Esophagus (tissue), 2 donors: ENCODE data around the gene KCNG2. TPM values are rescaled to one million over a fixed set of nuclear protein-coding genes. Genes with fewer than 3 reads are reported as not detected.
"Not testable (repeated sequence)": the region's sequence is repeated elsewhere in the genome, so short reads cannot be mapped to it uniquely, and the experiment has no call there.

Experiments used
- H3K27ac ChIP-seq, 2 donors: one replicate each; pipeline ENCODE4 v1.5.1; 2013; ENCODE audit warnings: low read depth in 2 of 2, mild to moderate bottlenecking in 2 of 2, inconsistent platforms in 1 of 2, low read length in 1 of 2, moderate library complexity in 1 of 2
- H3K27me3 ChIP-seq, 2 donors: one replicate each; pipeline ENCODE4 v1.6.1; 2013; ENCODE audit warnings: low read length in 2 of 2, control low read depth in 1 of 2, mild to moderate bottlenecking in 1 of 2; ENCODE audit not compliant: insufficient read depth in 2 of 2, control insufficient read depth in 1 of 2
- H3K36me3 ChIP-seq, 2 donors: one replicate each; pipeline ENCODE4 v1.6.1; 2013; ENCODE audit warnings: low read length in 1 of 2; ENCODE audit not compliant: control insufficient read depth in 2 of 2, insufficient read depth in 2 of 2
- H3K4me1 ChIP-seq, 2 donors: one replicate each; pipeline ENCODE4 v1.6.1; 2013; ENCODE audit warnings: low read length in 1 of 2; ENCODE audit not compliant: control insufficient read depth in 2 of 2, insufficient read depth in 2 of 2
- H3K4me3 ChIP-seq, 2 donors: one replicate each; pipeline ENCODE4 v1.5.1; 2013; ENCODE audit warnings: low read length in 2 of 2, mild to moderate bottlenecking in 2 of 2, low read depth in 1 of 2, moderate library complexity in 1 of 2
- H3K9me3 ChIP-seq, 2 donors: one replicate each; pipeline ENCODE4 v1.6.1; 2013; ENCODE audit warnings: mild to moderate bottlenecking in 2 of 2, low read depth in 1 of 2, low read length in 1 of 2, moderate library complexity in 1 of 2; ENCODE audit not compliant: control insufficient read depth in 2 of 2, insufficient read depth in 1 of 2
- WGBS, 2 donors: extraction: QIAGEN DNeasy Blood & Tissue Kit; methylation state at CpG; one replicate each; pipeline ENCODE4 v1.1.7; 2013; 5-methylcytosine and 5-hydroxymethylcytosine counted together
- polyA plus RNA-seq, 2 donors: library from polyadenylated mRNA; stranded (reverse); fragments of 200-250 nt; gene quantifications; one replicate each; pipeline ENCODE4 v1.2.3, GENCODE V29; 2013
- donor health status: healthy with polysubstance abuse.
- donor health status: Bipolar disorder and iron deficiency.

The KCNG2 gene
- polyA plus RNA-seq, 2 donors = 0.04 TPM; not detected in 1

- no peaks in the 10 kb centered on the region for H3K27me3 ChIP-seq
- peaks cover 0 to 2% of the 10 kb centered on the region in 2 donors for H3K9me3 ChIP-seq
- no peak overlapping the region for H3K27ac ChIP-seq
- no peaks in the 10 kb centered on the region for H3K36me3 ChIP-seq
- H3K4me1 ChIP-seq = no peaks in the 10 kb centered on the region
- no peak overlapping the region for H3K4me3 ChIP-seq
- 56 to 79% methylated on average over 23 of the region's 23 CpGs for WGBS, 2 donors
These were observed 78.3 kb downstream of the KCNG2 start for GRCh38 chr18:79875931-79876461.

GRCh38 chr18:79876497-79876896, 78.8 kb downstream of the KCNG2 start:
- no peaks in the 10 kb centered on the region for H3K4me1 ChIP-seq
- no peak overlapping the region for H3K27ac ChIP-seq
- no peak overlapping the region for H3K4me3 ChIP-seq
- WGBS, 2 donors = 53 to 65% methylated on average over 16 of the region's 16 CpGs
- peaks cover 0 to 2% of the 10 kb centered on the region in 2 donors for H3K9me3 ChIP-seq
- H3K27me3 ChIP-seq = no peaks in the 10 kb centered on the region
- H3K36me3 ChIP-seq = no peaks in the 10 kb centered on the region

- H3K36me3 ChIP-seq = no peaks in the 10 kb centered on the region
- H3K4me1 ChIP-seq = no peaks in the 10 kb centered on the region
- 57 to 64% methylated on average over 38 of the region's 38 CpGs for WGBS, 2 donors
- peaks cover 0 to 2% of the 10 kb centered on the region in 2 donors for H3K9me3 ChIP-seq
- no peaks in the 10 kb centered on the region for H3K27me3 ChIP-seq
- no peak overlapping the region for H3K4me3 ChIP-seq
- H3K27ac ChIP-seq = no peak overlapping the region
These were observed 79.7 kb downstream of the KCNG2 start for GRCh38 chr18:79877163-79878091.

- H3K4me3 ChIP-seq, H3K27me3 ChIP-seq, H3K4me1 ChIP-seq, H3K36me3 ChIP-seq, H3K27ac ChIP-seq, H3K9me3 ChIP-seq: not testable (repeated sequence)
- 91 to 92% methylated on average over 25 of the region's 25 CpGs for WGBS, 2 donors
These were observed 80.5 kb downstream of the KCNG2 start for GRCh38 chr18:79878246-79878645.

GRCh38 chr18:79878741-79879378, 81.1 kb downstream of the KCNG2 start:
- no peak overlapping the region for H3K4me3 ChIP-seq
- no peaks in the 10 kb centered on the region for H3K27me3 ChIP-seq
- H3K36me3 ChIP-seq = no peaks in the 10 kb centered on the region
- H3K4me1 ChIP-seq = no peaks in the 10 kb centered on the region
- no peak overlapping the region for H3K27ac ChIP-seq
- peaks cover 0 to 5% of the 10 kb centered on the region in 2 donors for H3K9me3 ChIP-seq
- WGBS, 2 donors = 86 to 88% methylated on average over 20 of the region's 20 CpGs

GRCh38 chr18:79879566-79879965, 81.8 kb downstream of the KCNG2 start:
- Histone ChIP-seq H3K4me3 (no peak overlapping the region), H3K9me3 (peaks cover 0 to 5% of the 10 kb centered on the region in 2 donors), H3K4me1 (no peaks in the 10 kb centered on the region), H3K27ac (no peak overlapping the region), H3K27me3 (no peaks in the 10 kb centered on the region), H3K36me3 (no peaks in the 10 kb centered on the region)
- 89 to 93% methylated on average over 12 of the region's 12 CpGs for WGBS, 2 donors

GRCh38 chr18:79881695-79882094, 84.0 kb downstream of the KCNG2 start:
- WGBS, 2 donors = 87 to 90% methylated on average over 11 of the region's 11 CpGs
- H3K4me3 ChIP-seq = no peak overlapping the region
- peaks cover 0 to 8% of the 10 kb centered on the region in 2 donors for H3K9me3 ChIP-seq
- H3K4me1 ChIP-seq = no peaks in the 10 kb centered on the region
- no peak overlapping the region for H3K27ac ChIP-seq
- H3K27me3 ChIP-seq = no peaks in the 10 kb centered on the region
- H3K36me3 ChIP-seq = no peaks in the 10 kb centered on the region

- WGBS, 2 donors = 97 to 98% methylated on average over 56 to 68 of the region's 68 CpGs
- Histone ChIP-seq H3K27me3 (no peaks in the 10 kb centered on the region), H3K36me3 (no peaks in the 10 kb centered on the region), H3K4me3 (no peak overlapping the region), H3K9me3 (peaks cover 2 to 16% of the 10 kb centered on the region in 2 donors), H3K27ac (no peak overlapping the region), H3K4me1 (no peaks in the 10 kb centered on the region)
These were observed 84.9 kb downstream of the KCNG2 start for GRCh38 chr18:79882522-79883241.
